ENCODE data around the gene SDC1. TPM values are rescaled to one million over a fixed set of nuclear protein-coding genes. Genes with fewer than 3 reads are reported as not detected.

SDC1 gene
- total RNA-seq, 1 experiment from 2014 or later: 22.3 TPM

DNA sequence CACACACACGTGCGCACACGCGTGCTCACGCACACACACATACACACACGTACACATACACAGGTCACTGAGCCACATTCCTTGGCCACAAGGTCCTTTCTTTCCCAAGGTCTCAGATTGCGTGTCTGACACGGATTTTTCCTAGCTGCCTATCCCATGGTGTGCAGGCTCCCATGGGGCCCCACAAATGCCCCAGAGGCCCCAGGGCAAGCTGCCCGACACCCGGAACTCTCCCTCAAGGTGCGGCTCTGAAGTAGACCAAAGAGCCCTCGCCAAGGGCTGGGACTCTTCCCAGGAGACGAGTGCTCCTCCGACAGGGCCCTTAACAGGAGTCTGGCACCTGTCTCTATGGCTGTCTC is 46.7 kb downstream of the SDC1 start:
- no peaks in the 10 kb centered on the region for H3K23me2 ChIP-seq (ENCODE audit: insufficient read length, low read depth, low read length, poor library complexity, severe bottlenecking)

More for the DNA sequence above, 46.7 kb downstream of the SDC1 start:
- H2BK15ac ChIP-seq (ENCODE audit: low read depth, low read length): no peak overlapping the region
- H3K27me3 ChIP-seq (ENCODE audit: insufficient read depth, low read length): no peaks in the 10 kb centered on the region
- H3K4me2 ChIP-seq (ENCODE audit: insufficient read depth, insufficient read length, low read length): no peak overlapping the region
- no peak overlapping the region for H4K5ac ChIP-seq (ENCODE audit: insufficient read length, low read depth, low read length)
- no peak overlapping the region for H3T11ph ChIP-seq (ENCODE audit: low read length)
- Mint-ChIP-seq H3K4me3 (no peak overlapping the region), H3K36me3 (ENCODE audit: insufficient read depth in 1 of 3, low read depth in 3 of 3) (no peaks in the 10 kb centered on the region), H3K4me1 (peaks cover 0 to 3% of the 10 kb centered on the region in 2 experiments; a peak in 1 of 4 replicates), H3K27ac (no peak overlapping the region), H3K27me3 (ENCODE audit: low read depth) (peaks cover 2% of the 10 kb centered on the region), H3K9me3 (no peaks in the 10 kb centered on the region)
- DNase-seq: no peak
- H4K91ac ChIP-seq (ENCODE audit: insufficient read length, low read depth, low read length): no peak overlapping the region
- no peak overlapping the region for H3K4ac ChIP-seq (ENCODE audit: low read depth, low read length)
- no peaks in the 10 kb centered on the region for H3K79me2 ChIP-seq (ENCODE audit: insufficient read depth, low read length)
- no peak overlapping the region for H3K14ac ChIP-seq (ENCODE audit: insufficient read depth, low read length)
- H2BK12ac ChIP-seq (ENCODE audit: insufficient read length, low read depth, low read length): no peak overlapping the region
- H4K8ac ChIP-seq (replicated peaks; ENCODE audit: insufficient read length, low read depth, low read length): no peak overlapping the region
- H3K27ac ChIP-seq (ENCODE audit: insufficient read length, low read depth, low read length): no peak overlapping the region
- H3K9ac ChIP-seq (ENCODE audit: extremely low read depth, insufficient read length, low read length): no peak overlapping the region
- no peak overlapping the region for H2AK5ac ChIP-seq (ENCODE audit: insufficient read length, low read length)
- no peak overlapping the region for H3K56ac ChIP-seq (ENCODE audit: insufficient read length, low read depth, low read length)
- no peaks in the 10 kb centered on the region for H3K79me1 ChIP-seq (ENCODE audit: insufficient read depth, low read depth, low read length, poor library complexity, severe bottlenecking)
- H2BK5ac ChIP-seq (ENCODE audit: insufficient read length, low read length): no peak overlapping the region
- no peak overlapping the region for H3K23ac ChIP-seq (ENCODE audit: insufficient read length, low read depth, low read length)
- no peak overlapping the region for H2BK20ac ChIP-seq (ENCODE audit: low read depth, low read length, poor library complexity, severe bottlenecking)
- no peak overlapping the region for H3K18ac ChIP-seq (ENCODE audit: insufficient read length, low read depth, low read length)
- TF ChIP-seq, protein P1, sequence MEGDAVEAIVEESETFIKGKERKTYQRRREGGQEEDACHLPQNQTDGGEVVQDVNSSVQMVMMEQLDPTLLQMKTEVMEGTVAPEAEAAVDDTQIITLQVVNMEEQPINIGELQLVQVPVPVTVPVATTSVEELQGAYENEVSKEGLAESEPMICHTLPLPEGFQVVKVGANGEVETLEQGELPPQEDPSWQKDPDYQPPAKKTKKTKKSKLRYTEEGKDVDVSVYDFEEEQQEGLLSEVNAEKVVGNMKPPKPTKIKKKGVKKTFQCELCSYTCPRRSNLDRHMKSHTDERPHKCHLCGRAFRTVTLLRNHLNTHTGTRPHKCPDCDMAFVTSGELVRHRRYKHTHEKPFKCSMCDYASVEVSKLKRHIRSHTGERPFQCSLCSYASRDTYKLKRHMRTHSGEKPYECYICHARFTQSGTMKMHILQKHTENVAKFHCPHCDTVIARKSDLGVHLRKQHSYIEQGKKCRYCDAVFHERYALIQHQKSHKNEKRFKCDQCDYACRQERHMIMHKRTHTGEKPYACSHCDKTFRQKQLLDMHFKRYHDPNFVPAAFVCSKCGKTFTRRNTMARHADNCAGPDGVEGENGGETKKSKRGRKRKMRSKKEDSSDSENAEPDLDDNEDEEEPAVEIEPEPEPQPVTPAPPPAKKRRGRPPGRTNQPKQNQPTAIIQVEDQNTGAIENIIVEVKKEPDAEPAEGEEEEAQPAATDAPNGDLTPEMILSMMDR (conservative IDR thresholded peaks at IDR 0.05): no peak
- no CpG with 5 or more reads among the region's 14 CpGs for WGBS (ENCODE audit: extremely low coverage, insufficient read length, low lambda C conversion rate)
- H3K9me3 ChIP-seq (ENCODE audit: control insufficient read depth, low read depth, low read length): no peaks in the 10 kb centered on the region
- H3K4me1 ChIP-seq (ENCODE audit: insufficient read depth, low read length): no peaks in the 10 kb centered on the region
- H2BK120ac ChIP-seq (ENCODE audit: low read depth, low read length, poor library complexity, severe bottlenecking): no peak overlapping the region
- no peaks in the 10 kb centered on the region for H4K20me1 ChIP-seq (ENCODE audit: control insufficient read depth, insufficient read depth, insufficient read length)
- H2AFZ ChIP-seq (ENCODE audit: low read length): no peak overlapping the region
